BLaER1 treated with 17β-estradiol and CSF1 and Interleukin-3, amounts not matched to agents 10 nM and 100 nM (cell line): Measurements from ENCODE around the gene TCFL5.
"Not testable (repeated sequence)": the region's sequence is repeated elsewhere in the genome, so short reads cannot be mapped to it uniquely, and the experiment has no call there.

ENCODE experiments used
- H3K27ac ChIP-seq, 11 experiments: shearing (Covaris generic); formaldehyde crosslinking; 2 replicates each; pipeline ENCODE4 v1.8.1; 2022
- H3K27me3 ChIP-seq, 11 experiments: shearing (Covaris generic); formaldehyde crosslinking; 2 replicates each; pipeline ENCODE4 v1.8.1; 2022
- H3K36me3 ChIP-seq, 11 experiments: shearing (Covaris generic); formaldehyde crosslinking; 2 replicates each; pipeline ENCODE4 v1.8.1; 2022
- H3K4me1 ChIP-seq, 10 experiments: shearing (Covaris generic); formaldehyde crosslinking; 2 replicates each; pipeline ENCODE4 v1.8.1; 2022
- H3K4me2 ChIP-seq, 11 experiments: shearing (Covaris generic); formaldehyde crosslinking; 2 replicates each; pipeline ENCODE4 v1.8.1; 2022
- H3K4me3 ChIP-seq, 10 experiments: shearing (Covaris generic); formaldehyde crosslinking; 2 replicates each; pipeline ENCODE4 v1.8.1; 2022
- H3K9ac ChIP-seq, 11 experiments: shearing (Covaris generic); formaldehyde crosslinking; 2 replicates each; pipeline ENCODE4 v1.8.1; 2022
- H3K9me3 ChIP-seq, 11 experiments: shearing (Covaris generic); formaldehyde crosslinking; replicated peaks in 1 of 11; 2 replicates each; pipeline ENCODE4 v1.8.1; 2022
- H4K20me1 ChIP-seq, 11 experiments: shearing (Covaris generic); formaldehyde crosslinking; 2 replicates each; pipeline ENCODE4 v1.8.1; 2022
- Cebpa-rat ChIP-seq, 11 experiments: shearing (Covaris generic); IDR thresholded peaks; 2 replicates each; pipeline ENCODE4 v1.8.1; 2022

TCFL5 gene

GRCh38 chr20:62849431-62849830, 12.2 kb downstream of the TCFL5 start:
- H3K4me3 ChIP-seq, result no peak overlapping the region
- H3K4me2 ChIP-seq, result no peak overlapping the region
- peaks cover 36 to 78% (median 69%) of the 10 kb centered on the region in 11 experiments for H3K36me3 ChIP-seq
- H3K4me1 ChIP-seq, result peaks cover 12 to 52% (median 29%) of the 10 kb centered on the region in 10 experiments
- no peak overlapping the region for H3K9ac ChIP-seq
- peaks cover 0 to 73% (median 19%) of the 10 kb centered on the region in 11 experiments; a peak in 13 of 22 replicates for H4K20me1 ChIP-seq
- TF ChIP-seq Cebpa-rat (IDR thresholded peaks at IDR 0.05), result no peak
- no peak overlapping the region for H3K27ac ChIP-seq
- H3K27me3 ChIP-seq, result no peaks in the 10 kb centered on the region
- H3K9me3 ChIP-seq, result no peaks in the 10 kb centered on the region

GRCh38 chr20:62848917-62849316, 12.7 kb downstream of the TCFL5 start:
- not testable (repeated sequence) for H3K27me3 ChIP-seq, H3K9me3 ChIP-seq, H3K4me3 ChIP-seq, H3K9ac ChIP-seq, H3K27ac ChIP-seq, H3K4me2 ChIP-seq
- H3K36me3 ChIP-seq, result peaks cover 31 to 78% (median 67%) of the 10 kb centered on the region in 11 experiments
- peaks cover 0 to 68% (median 19%) of the 10 kb centered on the region in 11 experiments; a peak in 13 of 22 replicates for H4K20me1 ChIP-seq
- peaks cover 12 to 52% (median 29%) of the 10 kb centered on the region in 10 experiments for H3K4me1 ChIP-seq

DNA sequence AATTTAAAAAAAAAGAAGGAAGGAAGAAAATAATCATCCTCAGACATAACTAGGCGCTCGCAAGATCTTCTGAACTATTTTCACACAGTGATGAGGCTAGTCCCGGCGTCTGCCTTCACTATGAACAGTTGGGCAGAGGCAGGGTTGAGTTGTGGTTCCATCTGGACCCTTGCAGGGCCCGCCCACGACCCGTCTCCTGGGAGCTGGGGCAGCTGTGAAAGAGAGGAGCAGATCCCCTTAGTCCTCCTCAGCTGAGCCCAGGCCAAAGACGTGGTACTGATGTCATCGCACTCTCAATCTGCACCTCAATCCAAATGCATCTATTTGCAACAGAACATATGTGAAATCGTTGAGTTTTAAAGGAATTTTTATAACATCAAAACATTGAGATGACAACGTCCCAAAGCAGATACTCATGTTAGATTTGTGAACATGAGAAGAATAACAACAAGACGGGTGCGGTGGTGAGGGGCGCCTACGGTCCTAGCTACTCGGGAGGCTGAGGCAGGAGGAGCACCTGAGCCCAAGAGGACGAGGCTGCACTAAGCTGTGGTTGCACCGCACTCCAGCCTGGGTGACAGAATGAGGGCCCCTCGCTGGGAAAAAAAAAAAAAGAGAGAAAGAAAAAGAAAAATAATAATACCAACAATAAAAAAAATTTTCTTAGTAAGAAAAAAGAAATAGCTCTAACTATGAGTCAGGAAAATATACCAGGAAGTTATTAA, 15.3 kb downstream of the TCFL5 start:
- Histone ChIP-seq H3K4me2 (peak overlapping the region; percentile 28 to 76 (median 53)), H3K4me1 (peaks cover 12 to 47% (median 27%) of the 10 kb centered on the region in 10 experiments), H3K9ac (peak overlapping the region in 2 of 11 experiments; percentile 1 to 42; a peak in 1 of 22 replicates), H3K36me3 (peaks cover 11 to 67% (median 50%) of the 10 kb centered on the region in 11 experiments; a peak in 21 of 22 replicates), H3K9me3 (no peaks in the 10 kb centered on the region), H3K27me3 (no peaks in the 10 kb centered on the region), H3K4me3 (no peak overlapping the region), H3K27ac (0 out of 22 replicates have a peak overlapping the region, but pooled peaks of 1 of the 11 experiments have one; percentile 21), H4K20me1 (peaks cover 0 to 51% (median 9%) of the 10 kb centered on the region in 11 experiments; a peak in 13 of 22 replicates)
- TF ChIP-seq Cebpa-rat (IDR thresholded peaks at IDR 0.05), result no peak

- H3K9me3 ChIP-seq, result no peaks in the 10 kb centered on the region
- peaks cover 0 to 46% (median 9%) of the 10 kb centered on the region in 11 experiments; a peak in 12 of 22 replicates for H4K20me1 ChIP-seq
- H3K4me2 ChIP-seq, result peak overlapping the region; percentile 28 to 76 (median 53); a peak in 18 of 22 replicates
- peaks cover 11 to 68% (median 48%) of the 10 kb centered on the region in 11 experiments; a peak in 21 of 22 replicates for H3K36me3 ChIP-seq
- no peaks in the 10 kb centered on the region for H3K27me3 ChIP-seq
- H3K4me1 ChIP-seq, result peaks cover 12 to 46% (median 26%) of the 10 kb centered on the region in 10 experiments
- H3K4me3 ChIP-seq, result no peak overlapping the region
- TF ChIP-seq Cebpa-rat (IDR thresholded peaks at IDR 0.05), result no peak
- H3K27ac ChIP-seq, result no peak overlapping the region
- no peak overlapping the region; a peak in 1 of 22 replicates for H3K9ac ChIP-seq
Observed at GRCh38 chr20:62845416-62846160, 16.0 kb downstream of the TCFL5 start.

GRCh38 chr20:62844182-62844581, 17.4 kb downstream of the TCFL5 start:
- Histone ChIP-seq H3K9ac (no peak overlapping the region), H3K36me3 (peaks cover 7 to 64% (median 37%) of the 10 kb centered on the region in 11 experiments; a peak in 21 of 22 replicates), H3K27me3 (no peaks in the 10 kb centered on the region), H3K4me1 (peaks cover 12 to 42% (median 25%) of the 10 kb centered on the region in 10 experiments), H3K4me2 (no peak overlapping the region), H3K27ac (no peak overlapping the region), H4K20me1 (peaks cover 0 to 32% (median 5%) of the 10 kb centered on the region in 11 experiments; a peak in 8 of 22 replicates), H3K9me3 (no peaks in the 10 kb centered on the region), H3K4me3 (no peak overlapping the region)
- no peak for TF ChIP-seq Cebpa-rat (IDR thresholded peaks at IDR 0.05)

DNA sequence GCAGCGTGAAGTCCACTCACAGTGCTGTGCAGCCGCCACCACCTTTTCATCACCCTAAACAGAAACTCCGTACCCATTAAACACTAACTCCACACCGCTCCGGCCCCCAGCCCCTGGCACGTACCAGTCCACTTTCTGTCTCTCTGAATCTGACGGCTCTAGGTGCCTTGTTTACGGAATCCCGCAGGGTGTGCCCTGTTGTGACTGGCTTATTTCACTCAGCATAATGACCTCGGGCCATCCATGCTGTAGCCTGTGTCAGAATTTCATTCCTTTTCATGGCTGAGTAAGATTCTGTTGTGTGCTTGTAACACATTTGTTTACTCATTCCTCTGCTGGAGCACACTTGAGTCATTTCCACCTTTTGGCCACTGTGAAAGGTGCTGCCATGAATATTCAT, 18.0 kb downstream of the TCFL5 start:
- Histone ChIP-seq H3K27ac (no peak overlapping the region), H3K9me3 (no peaks in the 10 kb centered on the region), H3K27me3 (no peaks in the 10 kb centered on the region), H4K20me1 (peaks cover 0 to 26% (median 5%) of the 10 kb centered on the region in 11 experiments; a peak in 8 of 22 replicates), H3K9ac (no peak overlapping the region), H3K4me3 (no peak overlapping the region), H3K4me1 (peaks cover 12 to 40% (median 28%) of the 10 kb centered on the region in 10 experiments), H3K36me3 (peaks cover 7 to 63% (median 39%) of the 10 kb centered on the region in 11 experiments; a peak in 21 of 22 replicates), H3K4me2 (no peak overlapping the region)
- TF ChIP-seq Cebpa-rat (IDR thresholded peaks at IDR 0.05), result no peak

GRCh38 chr20:62841705-62842212, 19.9 kb downstream of the TCFL5 start:
- Histone ChIP-seq H3K9me3 (peaks cover 0 to 7% (median 0%) of the 10 kb centered on the region in 11 experiments; a peak in 1 of 22 replicates), H3K27me3 (no peaks in the 10 kb centered on the region), H3K4me3 (no peak overlapping the region), H4K20me1 (peaks cover 0 to 8% (median 0%) of the 10 kb centered on the region in 11 experiments; a peak in 4 of 22 replicates), H3K36me3 (peaks cover 7 to 60% (median 35%) of the 10 kb centered on the region in 11 experiments; a peak in 20 of 22 replicates), H3K9ac (no peak overlapping the region), H3K4me1 (peaks cover 25 to 44% (median 35%) of the 10 kb centered on the region in 10 experiments), H3K27ac (no peak overlapping the region), H3K4me2 (no peak overlapping the region)
- TF ChIP-seq Cebpa-rat (IDR thresholded peaks at IDR 0.05), result no peak

DNA sequence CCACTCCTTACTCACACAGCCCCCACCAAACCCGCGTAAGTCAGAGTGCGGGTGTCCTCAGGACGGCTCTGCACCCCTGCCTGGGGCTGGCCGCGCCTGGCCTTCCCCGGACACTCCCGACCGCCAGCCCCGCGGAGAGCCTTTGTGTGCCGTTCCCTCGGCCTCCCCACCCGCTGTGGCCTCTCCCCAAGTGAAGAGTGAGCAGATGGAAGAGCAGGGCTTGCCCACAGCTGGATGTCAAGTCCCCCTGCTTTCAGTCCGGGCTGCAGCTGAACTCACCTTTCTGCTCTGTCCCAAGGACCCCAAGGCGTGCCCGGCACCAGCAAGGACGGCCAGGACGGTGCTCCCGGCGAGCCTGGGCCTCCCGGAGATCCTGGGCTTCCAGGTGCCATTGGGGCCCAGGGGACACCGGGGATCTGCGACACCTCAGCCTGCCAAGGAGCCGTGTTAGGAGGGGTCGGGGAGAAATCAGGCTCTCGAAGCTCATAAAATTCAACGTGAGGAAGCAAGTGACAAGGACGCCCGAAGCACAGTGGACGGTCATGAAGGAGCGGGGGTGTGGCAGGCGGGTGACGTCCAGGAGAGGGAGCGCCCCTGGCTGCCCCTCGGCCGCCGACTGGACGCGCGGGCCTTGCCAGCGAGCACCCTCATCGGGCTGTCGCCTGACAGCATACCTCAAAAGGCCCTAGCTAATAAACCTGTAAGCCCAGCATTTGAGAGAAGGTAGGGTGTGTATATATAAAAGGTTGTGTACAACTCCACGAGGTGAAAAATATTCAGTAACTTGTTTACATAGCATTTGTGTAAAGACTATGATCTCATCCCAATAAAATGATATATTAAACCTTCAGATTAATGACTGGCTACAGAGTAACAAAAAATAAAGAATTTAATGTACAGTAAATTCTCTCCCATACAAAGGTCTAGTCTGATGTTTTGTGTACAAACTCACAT, 21.1 kb downstream of the TCFL5 start:
- Histone ChIP-seq H3K9ac (no peak overlapping the region), H4K20me1 (no peaks in the 10 kb centered on the region; a peak in 1 of 22 replicates), H3K4me2 (no peak overlapping the region), H3K4me3 (no peak overlapping the region), H3K36me3 (peaks cover 4 to 54% (median 28%) of the 10 kb centered on the region in 11 experiments; a peak in 20 of 22 replicates), H3K27me3 (0 out of 22 replicates have a peak, but pooled peaks cover 0 to 4% (median 0%) of the 10 kb centered on the region in 11 experiments), H3K27ac (peak overlapping the region in 1 of 11 experiments; percentile 3; a peak in 1 of 22 replicates), H3K9me3 (peaks cover 0 to 9% (median 0%) of the 10 kb centered on the region in 11 experiments; a peak in 1 of 22 replicates), H3K4me1 (peaks cover 27 to 44% (median 35%) of the 10 kb centered on the region in 10 experiments)
- no peak for TF ChIP-seq Cebpa-rat (IDR thresholded peaks at IDR 0.05)
